PC-3 (cell line): ENCODE measurements around the gene ST3GAL3. TPM values are rescaled to one million over a fixed set of nuclear protein-coding genes. Genes with fewer than 3 reads are reported as not detected.

Experiments used
- ATAC-seq: fragments of 200-7000 bp; cut with Tn5 transposase; 2 replicates; pipeline ENCODE4 v1.9.1; 2020; ENCODE audit warnings: mild to moderate bottlenecking, moderate library complexity
- BruUV-seq: library from RNA; stranded (reverse); fragments of 400-500 nt; replicated peaks from 2 replicates; lab custom pipeline; 2021; lab: Mats Ljungman, UMichigan
- CTCF ChIA-PET: fragments of 300-600 bp; sonication (Branson Sonifier 250); formaldehyde crosslinking; loops from one replicate; lab custom pipeline; 2022; ENCODE audit warnings: antibody characterized with exemption; lab: Charles Lee
- POLR2A ChIA-PET: fragments of 300-600 bp; sonication (Branson Sonifier 250); formaldehyde crosslinking; loops from one replicate; lab custom pipeline; 2022; ENCODE audit warnings: antibody characterized with exemption; ENCODE audit not compliant: unreplicated experiment; lab: Charles Lee
- DNase-seq: peaks from one replicate; pipeline ENCODE4 v3.0.0-alpha.2; 2015
- H2AFZ ChIP-seq: fragments of 300-600 bp; sonication (generic); 2 replicates; pipeline ENCODE4 v1.6.0; 2016; ENCODE audit warnings: antibody characterized with exemption, low read length
- H3F3A ChIP-seq: fragments of 300-600 bp; sonication (generic); one replicate; pipeline ENCODE4 v1.6.0; 2017; ENCODE audit warnings: antibody characterized with exemption, low read length, control low read depth, mild to moderate bottlenecking; ENCODE audit not compliant: unreplicated experiment
- H3K27ac ChIP-seq: fragments of 300-600 bp; sonication (generic); 2 replicates; pipeline ENCODE4 v1.5.1; 2016; ENCODE audit warnings: mild to moderate bottlenecking, low read length
- H3K27me3 ChIP-seq: fragments of 300-600 bp; sonication (generic); 2 replicates; pipeline ENCODE4 v1.6.1; 2016; ENCODE audit warnings: low read length, mixed read lengths
- H3K36me3 ChIP-seq: fragments of 300-600 bp; sonication (generic); 2 replicates; pipeline ENCODE4 v1.6.1; 2016; ENCODE audit warnings: low read depth, mixed run types, low read length, mixed read lengths
- H3K4me1 ChIP-seq: fragments of 300-600 bp; sonication (generic); 2 replicates; pipeline ENCODE4 v1.5.1; 2016; ENCODE audit warnings: low read length; ENCODE audit not compliant: insufficient read depth
- H3K4me2 ChIP-seq: fragments of 300-600 bp; sonication (generic); 2 replicates; pipeline ENCODE4 v1.6.0; 2016; ENCODE audit warnings: low read length
- H3K4me3 ChIP-seq: fragments of 300-600 bp; sonication (generic); 2 replicates; pipeline ENCODE4 v1.5.1; 2016; ENCODE audit warnings: mild to moderate bottlenecking, low read length, mixed read lengths
- H3K79me2 ChIP-seq: fragments of 300-600 bp; sonication (generic); 2 replicates; pipeline ENCODE4 v1.6.1; 2017; ENCODE audit warnings: low read length, mixed read lengths
- H3K9ac ChIP-seq: fragments of 300-600 bp; sonication (generic); 2 replicates; pipeline ENCODE4 v1.6.0; 2016; ENCODE audit warnings: mild to moderate bottlenecking, low read length
- H3K9me2 ChIP-seq: fragments of 300-600 bp; sonication (generic); replicated peaks from 2 replicates; pipeline ENCODE4 v1.6.1; 2016; ENCODE audit warnings: mixed run types, low read length, mixed read lengths
- H3K9me3 ChIP-seq: fragments of 300-600 bp; sonication (generic); 2 replicates; pipeline ENCODE4 v1.6.1; 2016; ENCODE audit warnings: low read length, mixed read lengths
- H4K20me1 ChIP-seq: fragments of 300-600 bp; sonication (generic); 2 replicates; pipeline ENCODE4 v1.6.1; 2016; ENCODE audit warnings: low read length, mixed read lengths
- EZH2 ChIP-seq: fragments of 300-600 bp; sonication (generic); IDR thresholded peaks from one replicate; pipeline ENCODE4 v1.6.1; 2017; ENCODE audit warnings: antibody characterized with exemption, mild to moderate bottlenecking, low read length; ENCODE audit not compliant: unreplicated experiment
- EZH2phosphoT487 ChIP-seq: fragments of 300-600 bp; sonication (generic); IDR thresholded peaks from 2 replicates; pipeline ENCODE4 v1.6.1; 2018; ENCODE audit warnings: mild to moderate bottlenecking, antibody characterized with exemption, low read length, borderline replicate concordance
- intact Hi-C: fragments of 100-400 bp; cut with micrococcal nuclease; formaldehyde crosslinking; loops from 2 replicates; pipeline ENCODE4 v1.9.0; 2023
- total RNA-seq: library from RNA; depleted of rRNA; stranded (reverse); fragments of >200 nt; gene quantifications from 2 replicates; pipeline ENCODE4 v1.2.3, GENCODE V29; 2014
- TF ChIP-seq, protein P1 (sequence below): fragments of 300-600 bp; sonication (generic); conservative IDR thresholded peaks from 2 replicates; pipeline ENCODE4 v1.5.1; 2017; ENCODE audit warnings: antibody characterized with exemption, low read depth, mild to moderate bottlenecking, low read length

The ST3GAL3 gene
- total RNA-seq, 1 experiment from 2014 or later: 9.0 TPM

DNA sequence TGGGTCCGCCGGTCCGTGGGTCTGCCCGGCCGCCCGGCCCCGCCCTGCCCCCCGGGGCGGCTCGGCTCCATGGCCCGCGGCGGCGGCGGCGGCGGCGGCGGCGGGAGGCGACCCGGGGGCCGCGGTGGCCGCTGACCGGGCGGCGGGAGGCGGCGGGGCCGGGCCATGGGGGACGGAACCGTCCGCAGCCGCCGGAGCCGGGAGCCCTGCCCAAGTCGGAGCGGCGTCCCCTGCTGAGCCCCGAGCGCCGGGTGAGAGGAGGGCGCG lies 271.9 kb downstream of the ST3GAL3 start:
- peak overlapping the region; percentile 97 for H3K4me2 ChIP-seq
- ChIA-PET CTCF (no interaction called here), POLR2A (no interaction called here)
- no peaks in the 10 kb centered on the region for H3K9me2 ChIP-seq
- BruUV-seq: no TSS peak
- H4K20me1 ChIP-seq: peaks cover 23% of the 10 kb centered on the region; the same call in 1 of the 2 replicates
- ATAC-seq (peak; percentile 0; the same call in 1 of the 2 replicates), DNase-seq (no peak)
- H2AFZ ChIP-seq: peak overlapping the region; percentile 80
- intact Hi-C loops: no loop called here
- peak overlapping the region; percentile 77 for H3K4me3 ChIP-seq
- peaks cover 84% of the 10 kb centered on the region for H3K79me2 ChIP-seq
- no peaks in the 10 kb centered on the region for H3F3A ChIP-seq
- H3K9me3 ChIP-seq: no peaks in the 10 kb centered on the region
- peak overlapping the region; percentile 66 for H3K27ac ChIP-seq
- peaks cover 49% of the 10 kb centered on the region for H3K4me1 ChIP-seq
- TF ChIP-seq EZH2 (no peak), EZH2phosphoT487 (no peak)
- TF ChIP-seq, protein P1, sequence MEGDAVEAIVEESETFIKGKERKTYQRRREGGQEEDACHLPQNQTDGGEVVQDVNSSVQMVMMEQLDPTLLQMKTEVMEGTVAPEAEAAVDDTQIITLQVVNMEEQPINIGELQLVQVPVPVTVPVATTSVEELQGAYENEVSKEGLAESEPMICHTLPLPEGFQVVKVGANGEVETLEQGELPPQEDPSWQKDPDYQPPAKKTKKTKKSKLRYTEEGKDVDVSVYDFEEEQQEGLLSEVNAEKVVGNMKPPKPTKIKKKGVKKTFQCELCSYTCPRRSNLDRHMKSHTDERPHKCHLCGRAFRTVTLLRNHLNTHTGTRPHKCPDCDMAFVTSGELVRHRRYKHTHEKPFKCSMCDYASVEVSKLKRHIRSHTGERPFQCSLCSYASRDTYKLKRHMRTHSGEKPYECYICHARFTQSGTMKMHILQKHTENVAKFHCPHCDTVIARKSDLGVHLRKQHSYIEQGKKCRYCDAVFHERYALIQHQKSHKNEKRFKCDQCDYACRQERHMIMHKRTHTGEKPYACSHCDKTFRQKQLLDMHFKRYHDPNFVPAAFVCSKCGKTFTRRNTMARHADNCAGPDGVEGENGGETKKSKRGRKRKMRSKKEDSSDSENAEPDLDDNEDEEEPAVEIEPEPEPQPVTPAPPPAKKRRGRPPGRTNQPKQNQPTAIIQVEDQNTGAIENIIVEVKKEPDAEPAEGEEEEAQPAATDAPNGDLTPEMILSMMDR: no peak
- peaks cover 26% of the 10 kb centered on the region for H3K36me3 ChIP-seq
- H3K27me3 ChIP-seq: no peaks in the 10 kb centered on the region
- H3K9ac ChIP-seq: peak overlapping the region; percentile 84

DNA sequence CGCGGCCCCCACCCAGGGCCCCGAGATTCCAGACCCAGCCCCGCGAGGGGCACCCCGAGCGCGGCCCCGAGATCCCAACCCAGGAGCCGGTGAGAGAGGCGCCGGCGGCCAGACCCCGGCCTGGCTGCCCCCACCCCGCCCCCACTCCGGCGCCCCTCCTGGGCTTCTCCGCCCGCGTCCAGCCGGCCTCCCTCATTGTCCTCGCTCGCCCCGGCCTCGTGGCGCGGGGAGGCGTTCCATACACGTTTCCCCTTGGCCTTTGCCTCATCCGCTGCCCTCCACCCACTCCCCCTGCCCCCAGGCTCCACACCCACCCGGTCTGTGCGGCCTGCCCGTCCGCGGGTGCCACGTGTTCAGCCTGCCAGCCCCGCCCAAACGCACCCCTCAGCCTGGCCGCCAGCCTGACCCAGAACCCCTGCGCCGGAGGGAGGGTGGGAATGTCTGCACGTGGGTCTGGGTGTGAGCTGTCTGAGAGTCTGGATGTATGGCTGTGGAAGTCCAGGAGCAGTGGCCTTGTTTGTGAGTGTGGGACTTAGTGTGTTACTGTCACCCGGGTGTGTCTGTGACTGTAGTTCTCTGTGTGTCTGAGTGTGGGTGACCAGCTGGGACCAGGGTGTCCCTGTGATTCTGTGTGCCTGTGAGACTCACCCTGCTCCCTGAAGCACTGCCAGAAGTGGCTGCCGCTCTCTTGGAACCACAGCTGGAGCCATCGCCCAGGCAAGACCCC lies 272.4 kb downstream of the ST3GAL3 start:
- Histone ChIP-seq H3K9ac (peak overlapping the region; percentile 84), H3K4me2 (peak overlapping the region; percentile 97), H3K27me3 (no peaks in the 10 kb centered on the region), H3K27ac (peak overlapping the region; percentile 66), H3K36me3 (peaks cover 26% of the 10 kb centered on the region), H3F3A (no peaks in the 10 kb centered on the region), H3K4me3 (peak overlapping the region; percentile 77), H2AFZ (peak overlapping the region; percentile 80), H3K4me1 (peaks cover 48% of the 10 kb centered on the region), H3K9me3 (no peaks in the 10 kb centered on the region), H3K9me2 (no peaks in the 10 kb centered on the region), H3K79me2 (peaks cover 84% of the 10 kb centered on the region), H4K20me1 (peaks cover 23% of the 10 kb centered on the region; the same call in 1 of the 2 replicates)
- TSS peak; percentile 18 for BruUV-seq
- DNase-seq: peak; percentile 40
- ChIA-PET POLR2A (no interaction called here), CTCF (no interaction called here)
- intact Hi-C loops: no loop called here
- TF ChIP-seq, protein P1: no peak
- TF ChIP-seq EZH2 (no peak), EZH2phosphoT487 (no peak)
- peak; percentile 16 for ATAC-seq
